ENCODE results near the gene MAML3. TPM values are rescaled to one million over a fixed set of nuclear protein-coding genes. Genes with fewer than 3 reads are reported as not detected.
"Not testable (repeated sequence)": the region's sequence is repeated elsewhere in the genome, so short reads cannot be mapped to it uniquely, and the experiment has no call there.

The MAML3 gene
- total RNA-seq, 1 experiment from 2014 or later, result 20.8 TPM

DNA sequence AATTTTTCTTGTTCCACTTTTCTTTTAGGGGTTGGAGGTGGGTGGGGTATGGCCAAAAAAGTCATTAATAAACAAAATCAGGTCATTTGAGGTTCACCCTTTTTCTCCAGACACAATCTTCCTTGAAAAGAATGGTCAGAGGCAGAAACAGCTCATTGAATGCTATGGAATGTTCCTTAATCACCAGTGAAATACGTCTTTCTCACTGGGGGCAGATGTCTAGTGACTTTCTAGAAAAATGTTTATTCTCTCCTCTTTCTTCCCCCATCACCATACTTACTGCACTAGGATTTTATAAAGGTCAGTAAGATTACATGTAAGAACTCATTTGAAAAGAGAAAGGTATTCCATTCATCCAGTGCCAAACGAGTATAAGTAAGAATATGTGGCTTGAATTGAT, 443.9 kb downstream of the MAML3 start:
- Histone ChIP-seq H3K4me3 (ENCODE audit: low read length) (no peak overlapping the region), H3K9ac (ENCODE audit: low read length) (no peak overlapping the region), H4K20me1 (ENCODE audit: insufficient read depth, low read depth, low read length) (no peaks in the 10 kb centered on the region), H3K9me3 (ENCODE audit: low read length) (no peaks in the 10 kb centered on the region), H3K4me1 (ENCODE audit: low read length) (no peaks in the 10 kb centered on the region), H3K36me3 (ENCODE audit: insufficient read depth, low read length) (peaks cover 33% of the 10 kb centered on the region), H3K27ac (ENCODE audit: low read length) (no peak overlapping the region), H3K9me2 (replicated peaks; ENCODE audit: insufficient read depth, low read length) (no peaks in the 10 kb centered on the region), H3K27me3 (ENCODE audit: low read length) (no peaks in the 10 kb centered on the region), H3K79me2 (ENCODE audit: low read length) (0 out of 2 replicates have a peak, but pooled peaks cover 3% of the 10 kb centered on the region), H3K4me2 (ENCODE audit: low read depth, low read length, poor library complexity, severe bottlenecking) (no peak overlapping the region), H2AFZ (ENCODE audit: low read length) (no peak overlapping the region)
- DNase-seq, result no peak

DNA sequence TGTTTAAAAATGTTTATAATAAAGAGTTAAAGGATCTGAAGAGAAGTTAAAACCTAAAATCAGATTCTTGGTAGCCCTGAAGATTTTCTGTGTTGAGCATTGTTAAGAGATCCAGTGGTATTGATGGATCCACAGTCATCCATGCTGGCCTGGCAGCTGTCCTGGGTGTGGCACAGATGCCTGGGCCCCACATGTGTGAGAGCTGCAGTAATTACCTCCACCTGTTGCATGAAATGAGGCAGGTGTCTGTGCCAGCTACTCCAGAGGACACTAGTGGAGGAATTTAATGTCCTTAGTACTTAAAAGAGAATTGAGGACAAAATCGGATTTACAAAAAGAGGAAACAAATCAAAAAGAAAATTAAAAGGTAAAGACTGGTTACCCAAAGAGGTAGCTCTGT, 444.3 kb downstream of the MAML3 start:
- Histone ChIP-seq H3K27ac (ENCODE audit: low read length) (no peak overlapping the region), H3K4me3 (ENCODE audit: low read length) (no peak overlapping the region), H3K9ac (ENCODE audit: low read length) (no peak overlapping the region), H4K20me1 (ENCODE audit: insufficient read depth, low read depth, low read length) (no peaks in the 10 kb centered on the region), H3K27me3 (ENCODE audit: low read length) (no peaks in the 10 kb centered on the region), H3K4me2 (ENCODE audit: low read depth, low read length, poor library complexity, severe bottlenecking) (no peak overlapping the region), H3K4me1 (ENCODE audit: low read length) (no peaks in the 10 kb centered on the region), H3K9me3 (ENCODE audit: low read length) (no peaks in the 10 kb centered on the region), H3K9me2 (replicated peaks; ENCODE audit: insufficient read depth, low read length) (no peaks in the 10 kb centered on the region), H3K79me2 (ENCODE audit: low read length) (0 out of 2 replicates have a peak, but pooled peaks cover 3% of the 10 kb centered on the region), H2AFZ (ENCODE audit: low read length) (no peak overlapping the region), H3K36me3 (ENCODE audit: insufficient read depth, low read length) (peaks cover 33% of the 10 kb centered on the region)
- DNase-seq, result no peak

DNA sequence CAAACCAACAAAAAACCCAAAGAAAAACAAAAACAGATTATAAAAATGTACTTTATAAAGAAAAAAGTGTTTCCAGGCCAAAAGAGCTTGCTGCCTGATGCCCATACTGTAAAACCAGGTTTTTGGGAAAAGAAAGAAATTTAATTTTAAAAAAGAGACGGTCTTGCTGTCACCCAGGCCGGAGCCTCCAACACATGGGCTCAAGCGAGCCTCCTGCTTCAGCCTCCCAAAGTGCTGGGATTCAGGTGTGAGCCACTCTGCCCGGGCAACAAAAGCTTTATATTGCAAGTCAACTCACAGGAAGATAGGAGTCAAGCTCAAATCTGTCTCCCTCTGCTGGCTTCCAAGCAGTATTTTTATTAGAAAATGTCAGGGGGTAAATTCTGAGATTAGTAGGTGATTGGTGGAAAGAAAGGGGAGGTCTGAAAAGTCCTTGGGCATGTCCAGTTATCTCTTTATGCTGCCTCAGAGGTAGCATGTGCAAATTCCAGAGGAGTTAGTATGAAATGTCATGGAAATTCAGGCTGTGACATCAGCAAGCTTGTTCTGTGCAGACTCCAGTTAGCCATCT, 449.0 kb downstream of the MAML3 start:
- H3K9ac ChIP-seq (ENCODE audit: low read length), result no peak overlapping the region
- H3K79me2 ChIP-seq (ENCODE audit: low read length), result no peaks in the 10 kb centered on the region
- no peaks in the 10 kb centered on the region for H4K20me1 ChIP-seq (ENCODE audit: insufficient read depth, low read depth, low read length)
- DNase-seq, result peak; percentile 62
- no peaks in the 10 kb centered on the region for H3K9me3 ChIP-seq (ENCODE audit: low read length)
- no peak overlapping the region for H3K27ac ChIP-seq (ENCODE audit: low read length)
- no peak overlapping the region for H2AFZ ChIP-seq (ENCODE audit: low read length)
- no peaks in the 10 kb centered on the region for H3K9me2 ChIP-seq (replicated peaks; ENCODE audit: insufficient read depth, low read length)
- H3K36me3 ChIP-seq (ENCODE audit: insufficient read depth, low read length), result peaks cover 22% of the 10 kb centered on the region
- H3K4me3 ChIP-seq (ENCODE audit: low read length), result no peak overlapping the region
- no peaks in the 10 kb centered on the region for H3K4me1 ChIP-seq (ENCODE audit: low read length)
- H3K4me2 ChIP-seq (ENCODE audit: low read depth, low read length, poor library complexity, severe bottlenecking), result no peak overlapping the region
- no peaks in the 10 kb centered on the region for H3K27me3 ChIP-seq (ENCODE audit: low read length)

DNA sequence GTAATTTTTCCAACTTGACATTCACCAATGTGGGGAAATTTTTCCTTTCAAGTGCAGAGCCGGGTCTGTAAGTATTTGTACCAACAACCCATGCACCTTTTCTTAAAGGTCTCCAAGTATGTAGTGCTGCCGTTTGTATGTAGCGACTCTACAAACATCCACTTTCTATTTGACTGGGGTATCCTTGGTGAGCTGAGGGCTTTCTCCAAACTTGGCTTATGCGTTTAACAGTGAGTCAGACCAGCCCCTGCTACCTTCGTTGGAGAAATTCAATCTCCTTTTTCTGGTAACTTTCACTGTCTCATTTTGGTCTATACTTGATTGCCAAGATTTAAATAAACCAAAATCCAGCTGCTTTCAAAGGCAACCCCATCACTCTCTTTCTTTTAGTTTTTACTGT, 453.4 kb downstream of the MAML3 start:
- no peak overlapping the region for H2AFZ ChIP-seq (ENCODE audit: low read length)
- H3K27ac ChIP-seq (ENCODE audit: low read length), result no peak overlapping the region
- H3K9ac ChIP-seq (ENCODE audit: low read length), result no peak overlapping the region
- no peaks in the 10 kb centered on the region for H3K9me3 ChIP-seq (ENCODE audit: low read length)
- no peak overlapping the region for H3K4me2 ChIP-seq (ENCODE audit: low read depth, low read length, poor library complexity, severe bottlenecking)
- no peaks in the 10 kb centered on the region for H4K20me1 ChIP-seq (ENCODE audit: insufficient read depth, low read depth, low read length)
- no peaks in the 10 kb centered on the region for H3K4me1 ChIP-seq (ENCODE audit: low read length)
- no peaks in the 10 kb centered on the region for H3K27me3 ChIP-seq (ENCODE audit: low read length)
- no peak for DNase-seq
- no peak overlapping the region for H3K4me3 ChIP-seq (ENCODE audit: low read length)
- H3K36me3 ChIP-seq (ENCODE audit: insufficient read depth, low read length), result peaks cover 18% of the 10 kb centered on the region
- no peaks in the 10 kb centered on the region for H3K79me2 ChIP-seq (ENCODE audit: low read length)
- no peaks in the 10 kb centered on the region for H3K9me2 ChIP-seq (replicated peaks; ENCODE audit: insufficient read depth, low read length)

DNA sequence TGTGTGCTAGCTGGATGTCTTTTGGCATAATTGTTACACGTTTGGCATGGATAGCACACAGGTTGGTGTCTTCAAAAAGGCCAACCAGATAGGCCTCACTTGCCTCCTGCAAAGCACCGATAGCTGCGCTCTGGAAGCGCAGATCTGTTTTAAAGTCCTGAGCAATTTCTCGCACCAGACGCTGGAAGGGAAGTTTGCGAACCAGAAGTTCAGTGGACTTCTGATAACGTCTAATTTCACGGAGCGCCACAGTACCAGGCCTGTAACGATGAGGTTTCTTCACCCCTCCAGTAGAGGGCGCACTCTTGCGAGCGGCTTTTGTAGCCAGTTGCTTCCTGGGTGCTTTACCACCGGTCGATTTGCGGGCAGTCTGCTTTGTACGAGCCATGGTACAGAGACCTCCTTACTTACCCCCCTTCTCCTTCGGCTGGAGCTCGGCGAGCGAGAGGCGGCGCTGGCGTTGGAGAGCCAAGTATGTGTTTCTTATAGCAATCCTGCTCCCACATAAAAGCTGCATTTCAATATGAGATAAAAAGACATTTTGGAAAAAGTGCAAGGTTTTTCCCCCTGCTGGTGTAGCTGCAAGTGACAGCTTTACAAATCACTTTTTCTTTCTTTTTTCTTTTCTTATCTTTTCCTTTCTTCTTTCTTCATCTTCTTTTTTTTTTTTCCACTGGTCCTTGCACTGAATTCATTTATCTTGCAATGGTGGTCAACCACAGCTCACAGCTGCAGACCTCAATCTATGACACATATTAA, 455.6 kb downstream of the MAML3 start:
- DNase-seq; H3K4me3 ChIP-seq (ENCODE audit: low read length); H3K27me3 ChIP-seq (ENCODE audit: low read length); H3K9me3 ChIP-seq (ENCODE audit: low read length); H3K79me2 ChIP-seq (ENCODE audit: low read length); H2AFZ ChIP-seq (ENCODE audit: low read length); H3K9me2 ChIP-seq (replicated peaks; ENCODE audit: insufficient read depth, low read length); H4K20me1 ChIP-seq (ENCODE audit: insufficient read depth, low read depth, low read length); H3K4me1 ChIP-seq (ENCODE audit: low read length); H3K9ac ChIP-seq (ENCODE audit: low read length); H3K27ac ChIP-seq (ENCODE audit: low read length); H3K4me2 ChIP-seq (ENCODE audit: low read depth, low read length, poor library complexity, severe bottlenecking): not testable (repeated sequence)
- peaks cover 16% of the 10 kb centered on the region for H3K36me3 ChIP-seq (ENCODE audit: insufficient read depth, low read length)

DNA sequence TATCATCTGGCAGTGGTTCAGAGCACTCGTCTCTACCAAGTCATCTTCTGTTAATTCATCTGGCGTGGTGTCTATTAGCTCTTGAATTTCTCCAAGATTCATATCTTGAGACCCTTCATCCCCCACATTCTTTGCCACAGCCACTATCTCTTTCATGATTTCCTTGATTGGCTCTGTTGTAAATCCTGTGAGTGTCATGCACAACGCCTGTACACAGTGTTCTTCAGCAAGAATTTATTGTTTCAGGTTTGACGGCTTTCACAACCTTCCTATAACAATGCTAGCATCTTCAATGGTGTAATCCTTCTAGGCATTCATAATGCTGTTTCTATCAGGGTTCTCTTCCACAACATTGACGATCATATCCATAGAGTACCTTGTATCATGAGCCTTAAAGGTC, 457.5 kb downstream of the MAML3 start:
- Histone ChIP-seq H3K36me3 (ENCODE audit: insufficient read depth, low read length) (peaks cover 16% of the 10 kb centered on the region), H3K9me2 (replicated peaks; ENCODE audit: insufficient read depth, low read length) (no peaks in the 10 kb centered on the region), H3K4me3 (ENCODE audit: low read length) (no peak overlapping the region), H3K27me3 (ENCODE audit: low read length) (no peaks in the 10 kb centered on the region), H2AFZ (ENCODE audit: low read length) (no peak overlapping the region), H3K9me3 (ENCODE audit: low read length) (no peaks in the 10 kb centered on the region), H3K4me2 (ENCODE audit: low read depth, low read length, poor library complexity, severe bottlenecking) (no peak overlapping the region), H3K4me1 (ENCODE audit: low read length) (peaks cover 8% of the 10 kb centered on the region), H4K20me1 (ENCODE audit: insufficient read depth, low read depth, low read length) (no peaks in the 10 kb centered on the region), H3K27ac (ENCODE audit: low read length) (no peak overlapping the region), H3K9ac (ENCODE audit: low read length) (no peak overlapping the region), H3K79me2 (ENCODE audit: low read length) (peaks cover 4% of the 10 kb centered on the region; the same call in 1 of the 2 replicates)
- DNase-seq, result no peak

DNA sequence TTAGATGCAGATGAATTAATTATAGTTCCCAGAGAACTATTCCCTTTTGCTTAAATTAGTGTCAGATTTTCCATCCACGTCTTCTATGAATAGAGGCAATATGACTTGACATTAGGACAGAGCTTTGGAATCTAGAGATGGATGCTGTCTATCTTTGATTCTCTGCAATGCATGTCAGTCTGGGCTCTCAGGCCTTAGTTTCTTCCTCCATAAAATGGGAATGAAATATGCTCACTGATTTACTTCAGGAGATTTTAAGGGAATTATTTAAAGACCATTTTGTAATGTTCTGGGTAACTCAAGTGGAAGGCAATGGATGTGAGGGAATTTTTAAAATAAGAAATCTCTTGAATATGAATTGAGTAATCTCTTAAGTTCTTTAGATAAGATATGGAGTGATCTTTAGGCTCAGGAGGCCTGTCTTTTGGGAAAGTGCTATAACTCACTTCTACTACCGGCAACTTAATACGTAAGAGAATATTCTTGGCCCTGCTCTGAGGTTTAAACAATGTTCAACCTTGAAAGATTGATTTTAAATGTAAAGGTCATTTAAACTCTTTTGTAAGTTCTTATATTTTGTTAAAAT, 459.4 kb downstream of the MAML3 start:
- H3K79me2 ChIP-seq (ENCODE audit: low read length), result peaks cover 4% of the 10 kb centered on the region; the same call in 1 of the 2 replicates
- no peak overlapping the region for H2AFZ ChIP-seq (ENCODE audit: low read length)
- H3K27ac ChIP-seq (ENCODE audit: low read length), result no peak overlapping the region
- DNase-seq, result no peak
- no peak overlapping the region for H3K4me2 ChIP-seq (ENCODE audit: low read depth, low read length, poor library complexity, severe bottlenecking)
- H4K20me1 ChIP-seq (ENCODE audit: insufficient read depth, low read depth, low read length), result no peaks in the 10 kb centered on the region
- no peaks in the 10 kb centered on the region for H3K27me3 ChIP-seq (ENCODE audit: low read length)
- no peaks in the 10 kb centered on the region for H3K9me2 ChIP-seq (replicated peaks; ENCODE audit: insufficient read depth, low read length)
- no peak overlapping the region for H3K4me3 ChIP-seq (ENCODE audit: low read length)
- H3K4me1 ChIP-seq (ENCODE audit: low read length), result peaks cover 8% of the 10 kb centered on the region
- no peaks in the 10 kb centered on the region for H3K9me3 ChIP-seq (ENCODE audit: low read length)
- no peak overlapping the region for H3K9ac ChIP-seq (ENCODE audit: low read length)
- peaks cover 16% of the 10 kb centered on the region for H3K36me3 ChIP-seq (ENCODE audit: insufficient read depth, low read length)

DNA sequence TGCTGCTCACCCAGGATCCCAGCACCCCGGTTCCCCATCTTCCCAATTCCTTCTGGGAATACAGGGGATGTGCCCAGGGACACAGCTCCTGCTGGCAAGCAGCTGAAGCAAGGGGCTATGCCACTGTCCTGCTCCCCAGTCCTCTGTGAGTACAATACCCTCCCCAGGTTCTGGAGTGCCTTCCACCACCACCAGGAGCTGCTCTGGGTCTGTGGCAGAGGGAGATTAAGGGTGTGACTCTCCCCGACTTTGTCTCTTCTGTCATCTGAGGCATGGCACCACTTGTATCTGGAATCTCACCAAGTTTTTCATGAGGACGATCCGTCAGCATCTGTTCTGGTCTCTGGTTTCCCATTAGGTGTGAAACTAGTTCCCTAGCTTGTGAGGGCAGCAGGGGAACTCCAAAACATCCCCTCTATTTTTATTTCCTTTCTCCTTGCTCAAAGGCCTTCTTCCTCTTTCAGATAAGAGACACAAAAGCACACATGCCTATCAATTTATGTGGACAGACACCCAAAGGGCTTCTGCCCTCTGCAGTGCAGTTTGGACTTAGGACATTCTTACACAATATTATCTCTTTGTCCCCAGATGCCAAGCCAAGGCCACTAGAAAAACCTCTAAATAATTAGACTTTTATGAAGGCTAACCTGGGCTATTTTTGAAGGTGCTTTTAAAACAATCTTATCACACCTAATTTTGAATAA, 461.5 kb downstream of the MAML3 start:
- Histone ChIP-seq H3K9me3 (ENCODE audit: low read length) (no peaks in the 10 kb centered on the region), H3K4me1 (ENCODE audit: low read length) (peaks cover 8% of the 10 kb centered on the region), H3K4me3 (ENCODE audit: low read length) (no peak overlapping the region), H2AFZ (ENCODE audit: low read length) (no peak overlapping the region), H4K20me1 (ENCODE audit: insufficient read depth, low read depth, low read length) (no peaks in the 10 kb centered on the region), H3K79me2 (ENCODE audit: low read length) (peaks cover 4% of the 10 kb centered on the region; the same call in 1 of the 2 replicates), H3K27me3 (ENCODE audit: low read length) (no peaks in the 10 kb centered on the region), H3K27ac (ENCODE audit: low read length) (no peak overlapping the region), H3K9ac (ENCODE audit: low read length) (no peak overlapping the region), H3K4me2 (ENCODE audit: low read depth, low read length, poor library complexity, severe bottlenecking) (no peak overlapping the region), H3K9me2 (replicated peaks; ENCODE audit: insufficient read depth, low read length) (no peaks in the 10 kb centered on the region), H3K36me3 (ENCODE audit: insufficient read depth, low read length) (peaks cover 16% of the 10 kb centered on the region)
- DNase-seq, result peak; percentile 69

All from Karpas-422 (cell line).